Measurements from ENCODE around the gene GDF7.

Gene GDF7

DNA sequence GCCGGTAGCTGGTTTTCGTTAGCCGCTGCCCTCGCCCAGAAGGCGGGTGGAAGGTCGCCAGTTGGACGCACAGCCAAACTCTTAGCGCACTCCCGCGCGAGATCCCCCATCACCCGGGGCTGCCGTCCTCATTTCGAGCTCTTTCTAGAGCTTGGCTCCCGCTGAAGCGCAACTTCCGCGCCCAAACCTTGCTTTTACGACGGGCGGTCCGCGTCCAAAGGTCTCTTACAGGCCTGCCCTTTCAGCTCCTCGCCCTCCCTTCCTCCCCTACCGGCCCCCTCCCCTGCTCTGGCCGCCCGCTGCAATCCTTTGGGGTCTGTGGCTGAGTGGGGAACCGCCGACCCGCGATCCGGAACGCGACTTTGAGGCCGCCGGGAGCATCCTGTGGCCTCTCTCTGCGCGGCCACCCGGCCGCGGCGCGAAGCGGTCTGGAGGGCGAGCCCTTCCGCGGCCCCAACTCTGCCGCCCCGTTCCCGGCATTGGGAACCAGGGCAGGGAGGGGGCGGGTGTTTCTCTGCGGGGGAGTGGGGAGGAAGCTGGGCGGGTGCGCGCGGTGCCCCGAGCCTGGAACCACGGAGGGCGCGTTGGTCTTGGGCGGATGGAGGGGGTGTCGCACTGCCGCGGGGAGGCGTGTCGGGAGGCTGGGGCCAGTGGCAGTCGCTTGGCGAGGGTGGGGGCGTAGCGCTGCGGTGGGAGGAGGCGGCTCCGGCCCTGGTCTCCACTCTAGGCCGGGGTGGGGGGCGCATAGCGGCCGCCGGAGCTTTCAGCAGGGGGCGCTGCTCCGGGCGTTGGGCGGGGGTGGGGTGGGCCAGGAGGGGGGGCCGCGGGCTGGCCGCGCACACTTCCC lies at the start of gene GDF7:
Gene GDF7, plus strand, starts transcription at position 841 of the 847 bp plus-strand sequence. CDS start 96 bp downstream, outside the sequence.
- Histone ChIP-seq H3K27me3 (ENCODE audit: control insufficient read depth in 2 of 2, insufficient read depth in 2 of 2, low read length in 2 of 2) (peaks cover 77 to 82% of the 10 kb centered on the region in 2 donors), H3K9me3 (ENCODE audit: control insufficient read depth in 2 of 2, low read length in 2 of 2) (no peaks in the 10 kb centered on the region), H3K4me3 (ENCODE audit: low read length in 2 of 2) (peak within 1 kb of the TSS; percentile 43 to 56), H3K27ac (ENCODE audit: low read depth in 2 of 2, low read length in 2 of 2) (no peak within 1 kb of the TSS), H3K4me1 (ENCODE audit: control insufficient read depth in 2 of 2, insufficient read depth in 2 of 2, low read length in 2 of 2) (peaks cover 8 to 14% of the 10 kb centered on the region in 2 donors), H3K9ac (ENCODE audit: low read depth in 1 of 2, low read length in 2 of 2) (no peak within 1 kb of the TSS), H3K36me3 (ENCODE audit: control insufficient read depth in 2 of 2, insufficient read depth in 2 of 2, low read length in 2 of 2) (no peaks in the 10 kb centered on the region)

DNA sequence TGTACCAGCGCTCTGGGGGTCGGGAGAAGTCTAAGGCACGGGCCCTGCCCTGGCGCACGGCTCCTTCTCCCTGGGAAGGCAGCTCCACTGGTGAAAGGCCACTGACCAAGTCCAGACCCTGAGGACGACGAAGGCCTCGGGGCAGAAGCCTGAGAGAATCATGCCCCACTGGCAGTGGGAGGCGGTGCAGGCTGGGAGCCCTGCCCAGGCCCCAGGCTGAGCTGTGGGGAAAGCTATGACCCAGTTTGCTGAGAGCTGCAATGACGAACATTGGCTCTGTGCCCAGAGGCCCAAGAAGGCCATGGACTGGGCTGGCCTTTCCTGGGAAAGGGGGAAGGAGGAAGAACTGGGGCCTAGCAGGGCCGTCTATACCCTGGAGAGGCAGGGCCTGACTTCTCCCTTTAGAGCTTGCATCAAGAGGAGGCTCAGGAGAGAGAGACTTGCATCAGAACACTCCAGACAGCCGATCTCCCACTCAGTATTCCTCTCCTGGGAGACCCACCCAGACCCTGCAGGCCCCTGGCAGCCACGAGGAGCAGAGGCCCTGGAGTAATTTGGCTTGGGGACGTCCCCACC lies 49.0 kb upstream of the GDF7 start:
- H3K4me1 ChIP-seq (ENCODE audit: control insufficient read depth in 2 of 2, insufficient read depth in 2 of 2, low read length in 2 of 2): peaks cover 35 to 42% of the 10 kb centered on the region in 2 donors
- no peaks in the 10 kb centered on the region for H3K27me3 ChIP-seq (ENCODE audit: control insufficient read depth in 2 of 2, insufficient read depth in 2 of 2, low read length in 2 of 2)
- H3K9me3 ChIP-seq (ENCODE audit: control insufficient read depth in 2 of 2, low read length in 2 of 2): no peaks in the 10 kb centered on the region
- H3K36me3 ChIP-seq (ENCODE audit: control insufficient read depth in 2 of 2, insufficient read depth in 2 of 2, low read length in 2 of 2): peaks cover 19 to 27% of the 10 kb centered on the region in 2 donors
- peak overlapping the region; percentile 87 to 91 for H3K27ac ChIP-seq (ENCODE audit: low read depth in 2 of 2, low read length in 2 of 2)
- no peak overlapping the region for H3K4me3 ChIP-seq (ENCODE audit: low read length in 2 of 2)
- H3K9ac ChIP-seq (ENCODE audit: low read depth in 1 of 2, low read length in 2 of 2): peak overlapping the region; percentile 49 to 52

DNA sequence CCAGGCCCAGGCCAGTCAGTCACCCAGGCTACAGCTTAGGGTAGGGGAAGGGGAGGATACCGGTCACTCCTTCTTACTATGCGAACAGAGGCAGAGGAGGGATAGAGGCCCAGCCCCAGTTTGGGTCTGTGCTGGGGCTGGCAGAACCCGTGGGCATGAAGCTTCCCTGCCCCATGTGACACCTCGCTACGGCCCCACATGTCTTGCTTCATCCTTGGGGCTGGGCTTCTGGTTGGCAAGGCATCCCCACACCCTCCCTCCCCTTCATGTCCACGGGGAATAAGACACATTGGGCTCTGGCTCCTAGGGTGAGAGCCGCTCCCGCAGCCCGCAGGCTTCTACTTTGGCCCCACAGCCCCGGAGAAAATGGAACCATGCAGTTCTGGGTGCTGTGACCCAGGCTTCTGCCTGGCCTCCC lies 48.5 kb upstream of the GDF7 start:
- Histone ChIP-seq H3K36me3 (ENCODE audit: control insufficient read depth in 2 of 2, insufficient read depth in 2 of 2, low read length in 2 of 2) (peaks cover 20 to 27% of the 10 kb centered on the region in 2 donors), H3K9me3 (ENCODE audit: control insufficient read depth in 2 of 2, low read length in 2 of 2) (no peaks in the 10 kb centered on the region), H3K4me1 (ENCODE audit: control insufficient read depth in 2 of 2, insufficient read depth in 2 of 2, low read length in 2 of 2) (peaks cover 35 to 42% of the 10 kb centered on the region in 2 donors), H3K9ac (ENCODE audit: low read depth in 1 of 2, low read length in 2 of 2) (peak overlapping the region; percentile 49 to 52), H3K4me3 (ENCODE audit: low read length in 2 of 2) (no peak overlapping the region), H3K27me3 (ENCODE audit: control insufficient read depth in 2 of 2, insufficient read depth in 2 of 2, low read length in 2 of 2) (no peaks in the 10 kb centered on the region), H3K27ac (ENCODE audit: low read depth in 2 of 2, low read length in 2 of 2) (peak overlapping the region; percentile 87 to 91)

DNA sequence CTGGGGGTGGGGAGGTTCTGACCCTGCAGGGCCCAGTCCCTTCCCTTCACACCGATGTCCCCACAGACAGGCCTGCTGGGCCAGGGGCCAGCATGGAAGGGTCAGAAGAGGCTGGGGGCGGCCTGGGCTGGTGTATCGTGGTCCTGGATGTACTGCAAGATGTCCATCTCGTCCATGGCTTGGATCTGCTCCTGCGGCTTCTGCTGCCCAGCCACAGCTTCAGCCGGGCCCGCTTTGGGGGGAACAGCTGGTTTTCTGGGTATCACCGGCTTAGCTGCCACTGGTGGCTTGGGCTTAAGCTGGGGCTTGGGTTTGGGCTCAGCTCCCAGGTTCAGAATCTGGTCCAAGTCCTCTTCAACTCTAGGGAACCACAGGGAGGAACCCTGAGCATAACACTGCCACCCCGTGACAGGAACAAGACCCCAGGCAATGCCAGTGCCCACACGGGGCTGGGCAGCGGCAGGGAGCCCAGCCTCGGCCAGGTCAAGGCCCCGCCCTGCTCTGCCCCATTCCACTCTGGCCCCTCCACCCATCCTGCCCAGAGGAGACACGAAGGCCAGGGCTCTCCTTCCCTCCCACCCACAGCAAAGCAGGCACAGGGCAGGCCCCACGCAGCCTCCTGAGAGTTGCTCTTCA lies 47.9 kb upstream of the GDF7 start:
- H3K4me3 ChIP-seq (ENCODE audit: low read length in 2 of 2): no peak overlapping the region
- H3K36me3 ChIP-seq (ENCODE audit: control insufficient read depth in 2 of 2, insufficient read depth in 2 of 2, low read length in 2 of 2): peaks cover 21 to 27% of the 10 kb centered on the region in 2 donors
- H3K27me3 ChIP-seq (ENCODE audit: control insufficient read depth in 2 of 2, insufficient read depth in 2 of 2, low read length in 2 of 2): no peaks in the 10 kb centered on the region
- peak overlapping the region in 1 of 2 donors; percentile 49 for H3K9ac ChIP-seq (ENCODE audit: low read depth in 1 of 2, low read length in 2 of 2)
- H3K9me3 ChIP-seq (ENCODE audit: control insufficient read depth in 2 of 2, low read length in 2 of 2): no peaks in the 10 kb centered on the region
- H3K27ac ChIP-seq (ENCODE audit: low read depth in 2 of 2, low read length in 2 of 2): peak overlapping the region; percentile 87 to 91
- peaks cover 35 to 43% of the 10 kb centered on the region in 2 donors for H3K4me1 ChIP-seq (ENCODE audit: control insufficient read depth in 2 of 2, insufficient read depth in 2 of 2, low read length in 2 of 2)

DNA sequence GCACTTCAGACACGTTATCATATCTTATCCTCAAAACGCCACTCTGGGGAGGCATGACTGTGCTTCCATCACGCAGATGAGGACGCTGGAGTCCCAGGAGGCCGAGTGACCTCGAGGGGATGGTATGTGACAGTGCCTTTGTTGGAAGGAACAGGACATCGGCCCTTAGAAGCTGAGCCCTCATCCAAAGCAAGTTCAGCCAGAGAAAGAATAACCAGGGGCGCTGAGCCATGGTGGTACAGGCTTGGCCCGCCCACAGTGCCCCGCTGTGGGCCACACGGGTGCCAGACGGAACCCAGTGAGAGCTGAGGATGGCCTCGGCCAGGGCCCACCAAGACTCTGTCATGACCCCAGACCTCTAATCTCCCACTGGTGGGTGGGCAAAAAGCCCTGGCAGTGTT lies 47.3 kb upstream of the GDF7 start:
- Histone ChIP-seq H3K27ac (ENCODE audit: low read depth in 2 of 2, low read length in 2 of 2) (peak overlapping the region; percentile 87 to 91), H3K4me3 (ENCODE audit: low read length in 2 of 2) (no peak overlapping the region), H3K27me3 (ENCODE audit: control insufficient read depth in 2 of 2, insufficient read depth in 2 of 2, low read length in 2 of 2) (no peaks in the 10 kb centered on the region), H3K9ac (ENCODE audit: low read depth in 1 of 2, low read length in 2 of 2) (peak overlapping the region in 1 of 2 donors; percentile 1), H3K9me3 (ENCODE audit: control insufficient read depth in 2 of 2, low read length in 2 of 2) (no peaks in the 10 kb centered on the region), H3K4me1 (ENCODE audit: control insufficient read depth in 2 of 2, insufficient read depth in 2 of 2, low read length in 2 of 2) (peaks cover 34 to 40% of the 10 kb centered on the region in 2 donors), H3K36me3 (ENCODE audit: control insufficient read depth in 2 of 2, insufficient read depth in 2 of 2, low read length in 2 of 2) (peaks cover 26 to 33% of the 10 kb centered on the region in 2 donors)

DNA sequence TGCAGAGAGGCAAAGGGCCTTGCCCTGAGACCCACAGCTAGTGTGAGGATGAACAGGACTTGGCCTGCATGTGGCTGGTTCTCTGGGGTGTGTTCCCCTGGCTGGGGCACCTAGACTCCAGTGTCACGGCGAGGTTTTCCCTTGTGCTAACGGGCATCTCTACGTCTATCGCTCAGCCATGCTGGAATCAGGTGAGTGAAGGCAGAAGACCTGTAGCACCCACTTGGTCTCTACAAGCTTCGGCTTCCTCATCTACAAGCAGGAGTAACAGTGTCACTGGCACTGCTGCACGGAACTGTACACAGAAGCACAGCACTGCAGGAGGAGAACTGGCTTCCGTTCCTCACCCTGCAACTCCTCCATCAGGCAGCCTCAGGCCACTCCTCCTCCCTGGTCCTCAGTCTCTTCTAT lies 46.7 kb upstream of the GDF7 start:
- H3K9me3 ChIP-seq (ENCODE audit: control insufficient read depth in 2 of 2, low read length in 2 of 2): no peaks in the 10 kb centered on the region
- no peaks in the 10 kb centered on the region for H3K27me3 ChIP-seq (ENCODE audit: control insufficient read depth in 2 of 2, insufficient read depth in 2 of 2, low read length in 2 of 2)
- H3K9ac ChIP-seq (ENCODE audit: low read depth in 1 of 2, low read length in 2 of 2): no peak overlapping the region
- peaks cover 28 to 34% of the 10 kb centered on the region in 2 donors for H3K4me1 ChIP-seq (ENCODE audit: control insufficient read depth in 2 of 2, insufficient read depth in 2 of 2, low read length in 2 of 2)
- peaks cover 26 to 33% of the 10 kb centered on the region in 2 donors for H3K36me3 ChIP-seq (ENCODE audit: control insufficient read depth in 2 of 2, insufficient read depth in 2 of 2, low read length in 2 of 2)
- H3K4me3 ChIP-seq (ENCODE audit: low read length in 2 of 2): no peak overlapping the region
- H3K27ac ChIP-seq (ENCODE audit: low read depth in 2 of 2, low read length in 2 of 2): peak overlapping the region; percentile 87 to 91

DNA sequence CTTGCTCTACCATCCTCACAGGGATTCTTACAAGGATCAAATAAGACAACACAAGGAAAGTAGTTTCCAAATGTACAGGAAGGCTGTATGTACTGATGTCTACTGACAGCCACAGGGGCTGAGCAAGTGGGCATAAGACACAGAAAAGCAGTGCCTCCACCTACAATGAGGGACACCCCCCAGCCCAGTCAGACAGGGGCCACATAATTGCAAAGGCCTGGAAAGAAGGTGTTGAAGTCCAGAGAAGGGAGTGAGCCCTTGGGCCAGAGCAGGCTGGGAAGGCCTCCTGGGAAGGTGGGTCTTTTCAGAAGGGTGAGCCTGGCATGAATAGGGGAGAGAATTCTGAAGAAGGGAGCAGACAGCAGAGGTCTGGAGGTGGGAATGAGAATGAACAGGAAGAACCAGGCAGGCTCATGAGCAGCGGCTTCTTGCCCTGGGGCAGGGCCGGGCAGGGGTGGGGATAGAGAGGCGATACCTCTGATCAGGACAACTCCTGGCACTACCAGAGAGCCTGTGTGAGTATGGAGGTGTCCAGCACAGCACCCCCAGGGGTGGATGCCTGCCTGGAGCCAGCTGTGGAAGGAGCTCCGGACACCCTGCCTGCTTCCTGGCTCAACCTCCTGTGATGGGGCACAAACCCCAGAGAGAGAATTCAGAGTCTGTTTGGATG lies 46.1 kb upstream of the GDF7 start:
- Histone ChIP-seq H3K9ac (ENCODE audit: low read depth in 1 of 2, low read length in 2 of 2) (no peak overlapping the region), H3K4me3 (ENCODE audit: low read length in 2 of 2) (no peak overlapping the region), H3K27me3 (ENCODE audit: control insufficient read depth in 2 of 2, insufficient read depth in 2 of 2, low read length in 2 of 2) (no peaks in the 10 kb centered on the region), H3K27ac (ENCODE audit: low read depth in 2 of 2, low read length in 2 of 2) (peak overlapping the region in 1 of 2 donors; percentile 91), H3K36me3 (ENCODE audit: control insufficient read depth in 2 of 2, insufficient read depth in 2 of 2, low read length in 2 of 2) (peaks cover 26 to 33% of the 10 kb centered on the region in 2 donors), H3K4me1 (ENCODE audit: control insufficient read depth in 2 of 2, insufficient read depth in 2 of 2, low read length in 2 of 2) (peaks cover 26 to 34% of the 10 kb centered on the region in 2 donors), H3K9me3 (ENCODE audit: control insufficient read depth in 2 of 2, low read length in 2 of 2) (no peaks in the 10 kb centered on the region)

DNA sequence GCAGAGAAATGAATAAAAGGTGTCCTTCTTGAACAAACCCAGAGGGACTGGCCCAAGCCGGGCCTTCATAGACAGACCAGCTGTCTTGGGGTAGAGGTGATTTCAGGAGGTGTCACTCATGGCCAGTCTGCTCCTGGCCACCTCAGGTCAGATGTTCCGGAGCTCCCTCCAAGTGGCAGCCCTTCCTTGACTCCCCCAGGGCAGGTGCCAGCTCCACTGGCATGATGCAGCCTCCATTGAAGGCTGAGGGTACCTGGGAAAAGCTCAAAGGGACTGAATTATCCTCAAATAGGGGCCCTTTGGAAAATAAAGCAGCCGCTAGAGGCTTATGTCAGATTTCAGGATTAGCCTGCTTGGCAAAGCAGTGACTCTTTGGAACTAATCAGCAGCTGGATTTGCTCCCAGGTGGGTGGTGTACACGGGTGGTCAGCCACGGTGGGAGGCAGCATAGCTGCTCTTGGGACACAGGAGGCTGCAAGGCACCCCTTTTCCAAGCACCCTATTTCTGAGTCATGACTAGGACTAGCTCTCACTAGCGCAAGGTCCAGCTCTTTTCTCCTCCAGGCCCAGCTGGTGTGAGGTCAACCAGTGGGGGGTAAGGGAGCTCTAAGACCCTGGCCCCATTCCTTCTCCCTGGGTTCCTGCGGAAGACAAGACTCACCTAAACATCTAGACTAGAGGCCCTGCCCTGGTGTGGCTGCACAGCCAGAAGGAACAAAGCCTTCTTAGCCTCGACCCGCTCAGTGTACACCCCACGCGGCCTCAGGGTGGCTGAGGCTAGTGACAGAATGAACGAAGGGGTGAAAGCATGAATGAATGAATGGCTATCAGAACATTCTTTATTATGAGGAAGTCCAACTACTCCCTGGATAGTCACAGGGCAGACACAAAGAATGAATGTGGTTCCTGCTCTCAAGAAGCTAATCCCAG lies 45.3 kb upstream of the GDF7 start:
- no peaks in the 10 kb centered on the region for H3K9me3 ChIP-seq (ENCODE audit: control insufficient read depth in 2 of 2, low read length in 2 of 2)
- H3K9ac ChIP-seq (ENCODE audit: low read depth in 1 of 2, low read length in 2 of 2): no peak overlapping the region
- no peak overlapping the region for H3K27ac ChIP-seq (ENCODE audit: low read depth in 2 of 2, low read length in 2 of 2)
- peaks cover 26 to 33% of the 10 kb centered on the region in 2 donors for H3K36me3 ChIP-seq (ENCODE audit: control insufficient read depth in 2 of 2, insufficient read depth in 2 of 2, low read length in 2 of 2)
- H3K4me3 ChIP-seq (ENCODE audit: low read length in 2 of 2): no peak overlapping the region
- H3K27me3 ChIP-seq (ENCODE audit: control insufficient read depth in 2 of 2, insufficient read depth in 2 of 2, low read length in 2 of 2): no peaks in the 10 kb centered on the region
- peaks cover 23 to 28% of the 10 kb centered on the region in 2 donors for H3K4me1 ChIP-seq (ENCODE audit: control insufficient read depth in 2 of 2, insufficient read depth in 2 of 2, low read length in 2 of 2)

DNA sequence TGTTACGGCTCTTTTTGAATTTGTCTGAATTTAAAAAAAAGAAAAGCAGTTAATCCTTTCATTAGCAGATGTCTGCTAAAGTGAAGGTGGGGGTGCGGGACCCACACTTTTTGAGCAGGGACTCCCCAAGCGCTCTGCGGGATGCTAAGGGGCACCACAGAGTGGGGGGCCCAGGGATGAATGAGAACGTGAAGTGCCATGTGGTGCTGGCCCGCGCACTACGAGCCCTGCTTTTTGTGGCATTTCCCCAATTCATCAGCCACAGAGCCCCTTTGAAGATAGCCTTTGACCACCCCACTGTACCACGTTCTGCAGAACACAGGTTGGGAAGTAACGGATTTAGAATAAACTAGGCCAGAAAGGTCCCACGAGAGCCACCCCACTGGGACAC lies 44.7 kb upstream of the GDF7 start:
- peaks cover 17 to 21% of the 10 kb centered on the region in 2 donors for H3K4me1 ChIP-seq (ENCODE audit: control insufficient read depth in 2 of 2, insufficient read depth in 2 of 2, low read length in 2 of 2)

More for the DNA sequence above, 44.7 kb upstream of the GDF7 start:
- H3K9me3 ChIP-seq (ENCODE audit: control insufficient read depth in 2 of 2, low read length in 2 of 2): no peaks in the 10 kb centered on the region
- no peak overlapping the region for H3K9ac ChIP-seq (ENCODE audit: low read depth in 1 of 2, low read length in 2 of 2)
- H3K4me3 ChIP-seq (ENCODE audit: low read length in 2 of 2): no peak overlapping the region
- H3K27me3 ChIP-seq (ENCODE audit: control insufficient read depth in 2 of 2, insufficient read depth in 2 of 2, low read length in 2 of 2): no peaks in the 10 kb centered on the region
- H3K27ac ChIP-seq (ENCODE audit: low read depth in 2 of 2, low read length in 2 of 2): no peak overlapping the region
- H3K36me3 ChIP-seq (ENCODE audit: control insufficient read depth in 2 of 2, insufficient read depth in 2 of 2, low read length in 2 of 2): peaks cover 26 to 33% of the 10 kb centered on the region in 2 donors

Data from mucosa of rectum (tissue), 2 donors.